Measurements from ENCODE around the gene CCDC69. TPM values are rescaled to one million over a fixed set of nuclear protein-coding genes. Genes with fewer than 3 reads are reported as not detected.
A peak's percentile ranks its signal among the peaks of the same experiment; 100 is the strongest.

The CCDC69 gene, protein sequence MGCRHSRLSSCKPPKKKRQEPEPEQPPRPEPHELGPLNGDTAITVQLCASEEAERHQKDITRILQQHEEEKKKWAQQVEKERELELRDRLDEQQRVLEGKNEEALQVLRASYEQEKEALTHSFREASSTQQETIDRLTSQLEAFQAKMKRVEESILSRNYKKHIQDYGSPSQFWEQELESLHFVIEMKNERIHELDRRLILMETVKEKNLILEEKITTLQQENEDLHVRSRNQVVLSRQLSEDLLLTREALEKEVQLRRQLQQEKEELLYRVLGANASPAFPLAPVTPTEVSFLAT
- 101 TPM for total RNA-seq

- Histone ChIP-seq H3K9me3 (no peaks in the 10 kb centered on the region), H3K27me3 (no peaks in the 10 kb centered on the region), H3K4me3 (peak within 1 kb of the TSS; percentile 71 to 73), H3K36me3 (no peaks in the 10 kb centered on the region), H3K4me1 (peaks cover 13 to 17% of the 10 kb centered on the region in 2 donors), H3K27ac (peak within 1 kb of the TSS; percentile 55 to 77)
- TF ChIP-seq, protein P1, sequence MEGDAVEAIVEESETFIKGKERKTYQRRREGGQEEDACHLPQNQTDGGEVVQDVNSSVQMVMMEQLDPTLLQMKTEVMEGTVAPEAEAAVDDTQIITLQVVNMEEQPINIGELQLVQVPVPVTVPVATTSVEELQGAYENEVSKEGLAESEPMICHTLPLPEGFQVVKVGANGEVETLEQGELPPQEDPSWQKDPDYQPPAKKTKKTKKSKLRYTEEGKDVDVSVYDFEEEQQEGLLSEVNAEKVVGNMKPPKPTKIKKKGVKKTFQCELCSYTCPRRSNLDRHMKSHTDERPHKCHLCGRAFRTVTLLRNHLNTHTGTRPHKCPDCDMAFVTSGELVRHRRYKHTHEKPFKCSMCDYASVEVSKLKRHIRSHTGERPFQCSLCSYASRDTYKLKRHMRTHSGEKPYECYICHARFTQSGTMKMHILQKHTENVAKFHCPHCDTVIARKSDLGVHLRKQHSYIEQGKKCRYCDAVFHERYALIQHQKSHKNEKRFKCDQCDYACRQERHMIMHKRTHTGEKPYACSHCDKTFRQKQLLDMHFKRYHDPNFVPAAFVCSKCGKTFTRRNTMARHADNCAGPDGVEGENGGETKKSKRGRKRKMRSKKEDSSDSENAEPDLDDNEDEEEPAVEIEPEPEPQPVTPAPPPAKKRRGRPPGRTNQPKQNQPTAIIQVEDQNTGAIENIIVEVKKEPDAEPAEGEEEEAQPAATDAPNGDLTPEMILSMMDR (IDR thresholded peaks at IDR 0.05): peak in 1 of 3 experiments; percentile 33
- DNase-seq (ENCODE audit: low spot score in 2 of 2): peak in 1 of 2 donors; percentile 88
- intact Hi-C loops (cut with DNase I): loop anchor here (1.0 to 5.0 kb wide), 2 partner anchors 15 to 96 kb away; no protein-coding TSS in a partner anchor
These were observed at the start of gene CCDC69 for GRCh38 chr5:151223447-151224264. Gene CCDC69 (minus strand): TSS chr5:151224092. CDS start chr5:151223970, 122 bp downstream.

- no peak for DNase-seq (ENCODE audit: low spot score in 2 of 2)
- Histone ChIP-seq H3K9me3 (no peaks in the 10 kb centered on the region), H3K36me3 (peaks cover 20 to 36% of the 10 kb centered on the region in 2 donors), H3K4me1 (no peaks in the 10 kb centered on the region), H3K27ac (no peak overlapping the region), H3K27me3 (no peaks in the 10 kb centered on the region), H3K4me3 (no peak overlapping the region)
- intact Hi-C loops (cut with DNase I): no loop called here
- TF ChIP-seq, protein P1 (IDR thresholded peaks at IDR 0.05): no peak
These were observed 47.4 kb upstream of the CCDC69 start for GRCh38 chr5:151271336-151271735.

GRCh38 chr5:151270599-151270998 lies 46.7 kb upstream of the CCDC69 start:
- intact Hi-C loops (cut with DNase I): no loop called here
- no peak overlapping the region for H3K4me3 ChIP-seq
- peaks cover 22 to 42% of the 10 kb centered on the region in 2 donors for H3K36me3 ChIP-seq
- H3K4me1 ChIP-seq: no peaks in the 10 kb centered on the region
- TF ChIP-seq, protein P1 (IDR thresholded peaks at IDR 0.05): no peak
- H3K9me3 ChIP-seq: no peaks in the 10 kb centered on the region
- H3K27ac ChIP-seq: no peak overlapping the region
- no peak for DNase-seq (ENCODE audit: low spot score in 2 of 2)
- no peaks in the 10 kb centered on the region for H3K27me3 ChIP-seq

- intact Hi-C loops (cut with DNase I): no loop called here
- H3K36me3 ChIP-seq: peaks cover 22 to 51% of the 10 kb centered on the region in 2 donors
These were observed 43.8 kb upstream of the CCDC69 start for GRCh38 chr5:151267491-151268260.

DNA sequence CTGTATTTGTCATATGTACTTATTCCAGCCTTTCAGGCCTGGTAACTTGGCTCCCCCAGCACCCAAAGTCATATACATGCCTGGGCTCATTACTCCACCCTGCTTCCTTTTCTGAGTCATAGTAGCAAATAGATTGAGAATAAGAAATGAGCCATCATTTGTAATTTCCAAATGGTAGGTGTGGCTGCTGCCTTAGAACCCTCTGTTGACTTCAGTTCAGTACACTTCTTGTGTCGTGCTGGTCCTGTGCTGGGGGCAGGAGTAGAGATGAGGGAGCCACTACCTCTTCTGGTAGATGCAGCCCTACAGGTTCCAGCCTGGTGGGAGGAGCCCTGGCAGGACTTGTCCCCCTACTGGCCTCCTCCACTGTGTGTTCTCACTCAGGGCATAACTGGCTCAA lies 40.2 kb upstream of the CCDC69 start:
- intact Hi-C loops (cut with DNase I): no loop called here
- H3K36me3 ChIP-seq: peaks cover 28 to 61% of the 10 kb centered on the region in 2 donors
- H3K4me3 ChIP-seq: no peak overlapping the region
- H3K27ac ChIP-seq: no peak overlapping the region
- H3K9me3 ChIP-seq: no peaks in the 10 kb centered on the region
- no peaks in the 10 kb centered on the region for H3K4me1 ChIP-seq
- no peak for DNase-seq (ENCODE audit: low spot score in 2 of 2)
- H3K27me3 ChIP-seq: no peaks in the 10 kb centered on the region
- TF ChIP-seq, protein P1 (IDR thresholded peaks at IDR 0.05): no peak

More at GRCh38 chr5:151267491-151268260, 43.8 kb upstream of the CCDC69 start:
- no peaks in the 10 kb centered on the region for H3K27me3 ChIP-seq
- no peaks in the 10 kb centered on the region for H3K4me1 ChIP-seq
- no peak overlapping the region for H3K27ac ChIP-seq
- no peak for DNase-seq (ENCODE audit: low spot score in 2 of 2)
- no peaks in the 10 kb centered on the region for H3K9me3 ChIP-seq
- TF ChIP-seq, protein P1 (IDR thresholded peaks at IDR 0.05): no peak
- no peak overlapping the region for H3K4me3 ChIP-seq
